GM12878 (cell line): ENCODE results near the gene ZPBP. TPM values are rescaled to one million over a fixed set of nuclear protein-coding genes. Genes with fewer than 3 reads are reported as not detected.

Experiments used
- ATAC-seq: fragments of 200-7000 bp; cut with Tn5 transposase; 3 replicates; pipeline ENCODE4 v1.9.1; 2020; ENCODE audit warnings: mild to moderate bottlenecking, moderate library complexity
- BruUV-seq: library from RNA; stranded (reverse); fragments of 400-500 nt; replicated peaks from 2 replicates; lab custom pipeline; 2021; lab: Mats Ljungman, UMichigan
- CTCF ChIA-PET: fragments of 300-600 bp; sonication (Branson Sonifier 250); formaldehyde crosslinking; extraction: SDS; loops from one replicate; lab custom pipeline; 2021; ENCODE audit warnings: inconsistent platforms; lab: Yijun Ruan, JAX
- POLR2A ChIA-PET: fragments of 350-600 bp; formaldehyde crosslinking; extraction: SDS; loops from one replicate; lab custom pipeline; 2021; ENCODE audit warnings: inconsistent platforms; lab: Charles Lee
- RAD21 ChIA-PET: fragments of 300-600 bp; sonication (Branson Sonifier 250); formaldehyde crosslinking; loops from one replicate; lab custom pipeline; 2023; ENCODE audit warnings: antibody characterized with exemption; ENCODE audit not compliant: unreplicated experiment; lab: Charles Lee
- SMC1A ChIA-PET: fragments of 300-600 bp; sonication (Branson Sonifier 250); formaldehyde crosslinking; loops from one replicate; lab custom pipeline; 2023; ENCODE audit not compliant: unreplicated experiment, uncharacterized antibody; lab: Charles Lee
- DNase-seq: peaks from one replicate; pipeline ENCODE4 v3.0.0-alpha.2; 2011; ENCODE audit warnings: low read depth, low spot score
- FAIRE-seq: peaks from 3 replicates; lab custom pipeline; 2011; peaks lifted over from hg19 to GRCh38; lab: Jason Lieb, UNC
- H2AFZ ChIP-seq: 2 replicates; pipeline ENCODE4 v1.6.0; 2011; ENCODE audit warnings: low read depth, low read length, control low read depth; ENCODE audit not compliant: control insufficient read depth
- H3K27ac ChIP-seq: 2 replicates; pipeline ENCODE4 v1.5.1; 2011; ENCODE audit warnings: control low read depth; ENCODE audit not compliant: control insufficient read depth, insufficient read depth
- H3K27me3 ChIP-seq, 2 experiments: replicated peaks in 1 of 2; 2 replicates each; pipeline versions ENCODE4 v1.6.0 to v1.6.1; 2011; ENCODE audit warnings: low read length in 1 of 2; ENCODE audit not compliant: control insufficient read depth in 2 of 2, insufficient read depth in 2 of 2
- H3K36me3 ChIP-seq, 2 experiments: 2 replicates each; pipeline ENCODE4 v1.5.1; 2011; ENCODE audit warnings: low read length in 1 of 2; ENCODE audit not compliant: control insufficient read depth in 2 of 2, insufficient read depth in 2 of 2
- H3K4me1 ChIP-seq: 2 replicates; pipeline ENCODE4 v1.6.1; 2011; ENCODE audit warnings: mild to moderate bottlenecking, low read length, moderate library complexity, mixed read lengths; ENCODE audit not compliant: control insufficient read depth, insufficient read depth
- H3K4me2 ChIP-seq: 2 replicates; pipeline ENCODE4 v1.6.0; 2011; ENCODE audit warnings: control low read depth; ENCODE audit not compliant: control insufficient read depth, insufficient read depth
- H3K4me3 ChIP-seq: fragments of 200-600 bp; sonication (generic); 2 replicates; pipeline ENCODE4 v1.5.1; 2016
- H3K79me2 ChIP-seq: 2 replicates; pipeline ENCODE4 v1.6.0; 2011; ENCODE audit warnings: low read length; ENCODE audit not compliant: control insufficient read depth, insufficient read depth
- H3K9ac ChIP-seq: 2 replicates; pipeline ENCODE4 v1.8.0; 2011; ENCODE audit warnings: low read length, control low read depth, mixed read lengths; ENCODE audit not compliant: control insufficient read depth, insufficient read depth
- H3K9me3 ChIP-seq: replicated peaks from 3 replicates; pipeline ENCODE4 v1.5.1; 2011; ENCODE audit warnings: mild to moderate bottlenecking, low read length; ENCODE audit not compliant: control insufficient read depth, insufficient read depth
- H4K20me1 ChIP-seq: 2 replicates; pipeline ENCODE4 v1.6.0; 2011; ENCODE audit not compliant: control insufficient read depth, insufficient read depth
- BACH1 ChIP-seq: fragments of 450-650 bp; IDR thresholded peaks from 2 replicates; pipeline ENCODE4 v1.6.1; 2017; ENCODE audit warnings: mild to moderate bottlenecking, borderline replicate concordance
- FOXK2 ChIP-seq: fragments of 450-650 bp; IDR thresholded peaks from 2 replicates; pipeline ENCODE4 v1.6.1; 2017; ENCODE audit warnings: mild to moderate bottlenecking, moderate library complexity
- FOXM1 ChIP-seq: IDR thresholded peaks from 2 replicates; pipeline ENCODE4 v1.6.1; 2012; ENCODE audit warnings: low read depth, mild to moderate bottlenecking, inconsistent platforms, low read length, moderate library complexity
- KDM1A ChIP-seq: fragments of 200-600 bp; sonication (generic); IDR thresholded peaks from 2 replicates; pipeline ENCODE4 v1.6.1; 2016; ENCODE audit warnings: borderline replicate concordance
- MTA2 ChIP-seq: fragments of 450-650 bp; IDR thresholded peaks from 2 replicates; pipeline ENCODE4 v1.6.1; 2016; ENCODE audit warnings: low read depth, mild to moderate bottlenecking, moderate library complexity
- NFYA ChIP-seq: IDR thresholded peaks from 2 replicates; pipeline ENCODE4 v1.6.1; 2011; ENCODE audit warnings: low read depth, mild to moderate bottlenecking, low read length, improper control_type of control experiment, borderline replicate concordance
- PBX3 ChIP-seq: IDR thresholded peaks from 2 replicates; pipeline ENCODE4 v1.6.1; 2011; ENCODE audit warnings: mild to moderate bottlenecking, low read depth, low read length, moderate library complexity; ENCODE audit not compliant: insufficient replicate concordance
- SIX5 ChIP-seq: IDR thresholded peaks from 2 replicates; pipeline ENCODE4 v1.6.1; 2011; ENCODE audit warnings: mild to moderate bottlenecking, low read depth, low read length, moderate library complexity; ENCODE audit not compliant: severe bottlenecking
- SREBF2 ChIP-seq: IDR thresholded peaks from 2 replicates; pipeline ENCODE4 v1.6.1; 2012; ENCODE audit warnings: mild to moderate bottlenecking, low read length
- TCF12 ChIP-seq: IDR thresholded peaks from 2 replicates; pipeline ENCODE4 v1.6.1; 2011; ENCODE audit warnings: low read depth, mild to moderate bottlenecking, low read length
- TCF3 ChIP-seq: IDR thresholded peaks from 2 replicates; pipeline ENCODE4 v1.6.1; 2012; ENCODE audit warnings: low read depth, mild to moderate bottlenecking, low read length, borderline replicate concordance; ENCODE audit not compliant: insufficient read depth
- YY1 ChIP-seq: IDR thresholded peaks from 2 replicates; pipeline ENCODE4 v1.6.1; 2011; ENCODE audit warnings: low read depth, mild to moderate bottlenecking, low read length
- WGBS: methylation state at CpG from one replicate; pipeline ENCODE4 v1.1.6; 2016; ENCODE audit warnings: low lambda C conversion rate; ENCODE audit not compliant: insufficient replicate concordance, insufficient coverage; ENCODE audit errors: missing lambda C conversion rate; 5-methylcytosine and 5-hydroxymethylcytosine counted together
- in situ Hi-C: fragments of 300-500 bp; cut with MboI; formaldehyde crosslinking; loops from 9 replicates; pipeline ENCODE4 v1.14.3; 2018; ENCODE audit warnings: mixed read lengths
- intact Hi-C: fragments of 100-400 bp; cut with micrococcal nuclease; formaldehyde crosslinking; loops from one replicate; pipeline ENCODE4 v1.14.2; 2022; ENCODE audit not compliant: unreplicated experiment
- polyA plus RNA-seq, 11 experiments: library from polyadenylated mRNA; depleted of rRNA in 4 of 11; unstranded in 6 of 11; stranded (reverse) in 5 of 11; fragments of >200 nt; fragmentation: Nextera tagmentation in 4 of 11; fragmentation: Illumina TruSeq in 1 of 11; extraction: Ambion mirVana in 4 of 11; extraction: Trizol in 1 of 11; gene quantifications; 1 replicate in 1 of 11; 2 replicates in 10 of 11; pipeline versions ENCODE4 v1.2.1 to v1.2.3, GENCODE V29; 2011 to 2016; ENCODE audit warnings: inconsistent platforms in 2 of 11, missing spikeins in 2 of 11, low read depth in 1 of 11
- total RNA-seq, 4 experiments: library from RNA; depleted of rRNA in 3 of 4; stranded (reverse); fragments of >200 nt in 3 of 4; fragmentation: Illumina TruSeq in 1 of 4; extraction: Trizol in 1 of 4; gene quantifications; 2 replicates each; pipeline versions ENCODE4 v1.2.1 to v1.2.3, GENCODE V29; 2013 to 2021

The ZPBP gene
- total and polyA plus RNA-seq, 10 of the 15 experiments (the other 5 are each of a cell fraction or from before 2014, with no cell fraction given), result not detected

DNA sequence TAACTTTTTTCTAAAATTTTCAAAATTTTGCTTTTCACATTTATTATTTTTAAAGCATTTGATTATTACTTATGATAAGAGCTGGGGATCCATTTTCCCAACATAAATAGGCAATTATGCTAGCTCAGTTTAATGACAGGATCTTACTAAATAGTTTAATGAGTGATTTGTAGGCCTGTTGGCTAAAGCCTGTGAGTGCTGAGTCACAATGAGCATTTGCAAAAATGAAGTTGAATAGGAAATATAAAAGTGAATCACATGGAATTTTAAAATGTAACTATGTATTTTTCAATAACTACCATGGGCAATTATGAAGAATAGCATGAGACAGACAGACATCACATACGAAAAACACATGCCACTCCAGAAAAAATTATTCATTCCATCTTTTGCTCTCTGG lies 45.1 kb upstream of the ZPBP start:
- Histone ChIP-seq H3K79me2 (no peaks in the 10 kb centered on the region), H3K4me2 (no peak overlapping the region), H3K9ac (no peak overlapping the region), H4K20me1 (no peaks in the 10 kb centered on the region), H2AFZ (no peak overlapping the region), H3K4me1 (no peaks in the 10 kb centered on the region; the same call in 1 of the 2 replicates), H3K27me3 (no peaks in the 10 kb centered on the region; a peak in 1 of 4 replicates), H3K4me3 (no peak overlapping the region), H3K36me3 (no peaks in the 10 kb centered on the region), H3K9me3 (no peaks in the 10 kb centered on the region), H3K27ac (no peak overlapping the region)
- ChIA-PET CTCF (interaction anchor here (1.0 kb wide), 1 partner anchor 230 kb away, joined by 3 read pairs; no protein-coding TSS in a partner anchor), SMC1A (interaction anchor here (0.6 to 1.0 kb wide), 3 partner anchors 67 to 501 kb away, joined by 3 to 4 read pairs (median 4); no protein-coding TSS in a partner anchor), RAD21 (no interaction called here), POLR2A (no interaction called here)
- intact Hi-C loops (no loop called here), in situ Hi-C loops (no loop called here)
- FAIRE-seq, result no peak
- TF ChIP-seq TCF12, result no peak
- TF ChIP-seq TCF3, result no peak
- TF ChIP-seq NFYA, result no peak
- TF ChIP-seq KDM1A, result no peak
- TF ChIP-seq YY1, result no peak
- TF ChIP-seq MTA2, result no peak
- TF ChIP-seq FOXM1, result no peak
- TF ChIP-seq SREBF2, result no peak
- no peak for TF ChIP-seq SIX5
- TF ChIP-seq BACH1, result no peak
- TF ChIP-seq FOXK2, result no peak
- no peak for TF ChIP-seq PBX3
- no TSS peak for BruUV-seq
- no peak for DNase-seq
- 57% methylated on average over 1 of the region's 1 CpG for WGBS
- ATAC-seq, result no peak
